Non-pigmented ciliary epithelial cell (primary cell): ENCODE results near the gene DPM3.
"Not testable (repeated sequence)": the region's sequence is repeated elsewhere in the genome, so short reads cannot be mapped to it uniquely, and the experiment has no call there.

Experiments used
- DNase-seq: peaks from one replicate; pipeline ENCODE4 v3.0.0-alpha.2; 2010; ENCODE audit warnings: low read depth

DPM3 gene

GRCh38 chr1:155175281-155175926 is 35.1 kb upstream of the DPM3 start:
- DNase-seq = no peak

- no peak for DNase-seq
These were observed 34.3 kb upstream of the DPM3 start for GRCh38 chr1:155174324-155175280.

- DNase-seq = no peak
These were observed 33.4 kb upstream of the DPM3 start, which contains the start of gene TRIM46 for GRCh38 chr1:155173478-155174323. TRIM46 (plus strand) TSS chr1:155173849; CDS start chr1:155173967, 118 bp downstream.

GRCh38 chr1:155172732-155173477 is 32.6 kb upstream of the DPM3 start, which contains the start of gene KRTCAP2:
KRTCAP2 (minus strand) TSS chr1:155173304; CDS start chr1:155173224, 80 bp downstream.
- DNase-seq = peak; percentile 90

GRCh38 chr1:155171836-155172731 is 31.8 kb upstream of the DPM3 start:
- DNase-seq = no peak

- no peak for DNase-seq
These were observed 30.5 kb upstream of the DPM3 start for GRCh38 chr1:155170806-155171205.

GRCh38 chr1:155170101-155170785 is 29.9 kb upstream of the DPM3 start:
- DNase-seq = no peak

- DNase-seq = no peak
These were observed 29.2 kb upstream of the DPM3 start for GRCh38 chr1:155169541-155169940.

- DNase-seq = no peak
These were observed 28.3 kb upstream of the DPM3 start for GRCh38 chr1:155168456-155169210.

- not testable (repeated sequence) for DNase-seq
These were observed 27.7 kb upstream of the DPM3 start for GRCh38 chr1:155168105-155168445.

- DNase-seq = peak; percentile 41
These were observed 27.1 kb upstream of the DPM3 start for GRCh38 chr1:155167166-155168104.

GRCh38 chr1:155166471-155167165 is 26.3 kb upstream of the DPM3 start:
- DNase-seq = no peak

- no peak for DNase-seq
These were observed 25.7 kb upstream of the DPM3 start for GRCh38 chr1:155166051-155166470.

- not testable (repeated sequence) for DNase-seq
These were observed 24.3 kb upstream of the DPM3 start for GRCh38 chr1:155164625-155165024.

- not testable (repeated sequence) for DNase-seq
These were observed 23.5 kb upstream of the DPM3 start for GRCh38 chr1:155163785-155164184.

GRCh38 chr1:155162631-155163030 is 22.3 kb upstream of the DPM3 start:
- not testable (repeated sequence) for DNase-seq

- no peak for DNase-seq
These were observed 19.8 kb upstream of the DPM3 start for GRCh38 chr1:155160128-155160527.
